WTC11 (cell line): Measurements from ENCODE around the gene SLC25A23. TPM values are rescaled to one million over a fixed set of nuclear protein-coding genes. Genes with fewer than 3 reads are reported as not detected.

Experiments
- ATAC-seq: fragments of 200-7000 bp; cut with Tn5 transposase; 2 replicates; pipeline ENCODE4 v1.10.0; 2021; ENCODE audit warnings: mild to moderate bottlenecking, moderate library complexity
- CTCF ChIA-PET: fragments of 300-600 bp; sonication (Branson Sonifier 250); formaldehyde crosslinking; loops from one replicate; lab custom pipeline; 2021; ENCODE audit warnings: antibody characterized with exemption; lab: Charles Lee
- POLR2A ChIA-PET: fragments of 350-600 bp; sonication (Branson Sonifier 250); formaldehyde crosslinking; loops from one replicate; lab custom pipeline; 2021; ENCODE audit warnings: antibody characterized with exemption; lab: Charles Lee
- DNase-seq: peaks from one replicate; pipeline ENCODE4 v3.0.0; 2021; ENCODE audit warnings: low spot score
- H3K27ac Mint-ChIP-seq: 2 replicates; pipeline ENCODE4 v1.8.0; 2021; ENCODE audit warnings: mixed read lengths
- H3K27me3 Mint-ChIP-seq: 2 replicates; pipeline ENCODE4 v1.8.0; 2021; ENCODE audit warnings: low read depth, mild to moderate bottlenecking, moderate library complexity, mixed read lengths
- H3K36me3 Mint-ChIP-seq: 2 replicates; pipeline ENCODE4 v1.8.0; 2021; ENCODE audit warnings: mixed read lengths
- H3K4me1 Mint-ChIP-seq: 2 replicates; pipeline ENCODE4 v1.8.0; 2022; ENCODE audit warnings: mixed read lengths
- H3K4me3 Mint-ChIP-seq: 2 replicates; pipeline ENCODE4 v1.8.0; 2021; ENCODE audit warnings: mild to moderate bottlenecking, moderate library complexity, mixed read lengths
- H3K9me3 Mint-ChIP-seq: 2 replicates; pipeline ENCODE4 v1.8.0; 2021; ENCODE audit warnings: mixed read lengths
- FOXK1 ChIP-seq: sonication (generic); formaldehyde crosslinking; IDR thresholded peaks from 2 replicates; pipeline ENCODE4 v1.8.0; 2022; ENCODE audit warnings: mild to moderate bottlenecking, moderate library complexity, missing genetic modification reagents
- GABPB1 ChIP-seq: sonication (generic); formaldehyde crosslinking; IDR thresholded peaks from 2 replicates; pipeline ENCODE4 v1.8.1; 2023; ENCODE audit warnings: mild to moderate bottlenecking, missing genetic modification reagents
- GTF2I ChIP-seq: fragments of 250-450 bp; sonication (Bioruptor Pico); conservative IDR thresholded peaks from 2 replicates; pipeline ENCODE4 v1.4.0; 2021; ENCODE audit warnings: mild to moderate bottlenecking
- JUN ChIP-seq: sonication (generic); formaldehyde crosslinking; IDR thresholded peaks from 2 replicates; pipeline ENCODE4 v1.8.0; 2023; ENCODE audit warnings: mild to moderate bottlenecking, missing genetic modification reagents
- MXD4 ChIP-seq: fragments of 250-450 bp; sonication (Bioruptor Pico); IDR thresholded peaks from 2 replicates; pipeline ENCODE4 v1.8.0; 2021; ENCODE audit warnings: mild to moderate bottlenecking, moderate library complexity, borderline replicate concordance
- MYBL2 ChIP-seq: sonication (generic); formaldehyde crosslinking; IDR thresholded peaks from 2 replicates; pipeline ENCODE4 v1.8.1; 2023; ENCODE audit warnings: mild to moderate bottlenecking, moderate library complexity, missing genetic modification reagents
- NFE2L1 ChIP-seq: sonication (generic); formaldehyde crosslinking; IDR thresholded peaks from 2 replicates; pipeline ENCODE4 v1.8.1; 2023; ENCODE audit warnings: missing genetic modification reagents
- SP1 ChIP-seq: sonication (generic); formaldehyde crosslinking; conservative IDR thresholded peaks from 2 replicates; pipeline ENCODE4 v1.8.1; 2022; ENCODE audit warnings: missing genetic modification reagents
- TEAD1 ChIP-seq: sonication (generic); formaldehyde crosslinking; IDR thresholded peaks from 2 replicates; pipeline ENCODE4 v1.8.0; 2022; ENCODE audit warnings: mild to moderate bottlenecking, missing genetic modification reagents
- ZNF121 ChIP-seq: sonication (generic); formaldehyde crosslinking; IDR thresholded peaks from 2 replicates; pipeline ENCODE4 v1.8.0; 2023; ENCODE audit warnings: missing genetic modification reagents
- ZNF138 ChIP-seq: sonication (generic); formaldehyde crosslinking; conservative IDR thresholded peaks from 2 replicates; pipeline ENCODE4 v1.8.1; 2022; ENCODE audit warnings: mild to moderate bottlenecking, moderate library complexity, missing genetic modification reagents
- ZNF263 ChIP-seq: sonication (generic); formaldehyde crosslinking; IDR thresholded peaks from 2 replicates; pipeline ENCODE4 v1.8.1; 2022; ENCODE audit warnings: low read depth, mild to moderate bottlenecking, moderate library complexity, missing genetic modification reagents
- ZNF416 ChIP-seq: fragments of 250-450 bp; sonication (Bioruptor Pico); IDR thresholded peaks from 2 replicates; pipeline ENCODE4 v1.9.0; 2021; ENCODE audit warnings: mild to moderate bottlenecking, inconsistent platforms
- ZNF671 ChIP-seq: fragments of 250-450 bp; sonication (Bioruptor Pico); IDR thresholded peaks from 2 replicates; pipeline ENCODE4 v1.8.0; 2021; ENCODE audit warnings: mild to moderate bottlenecking
- total RNA-seq: library from RNA; stranded (reverse); gene quantifications from 3 replicates; pipeline ENCODE4 v1.2.3, GENCODE V29; 2021
- TF ChIP-seq, protein P1 (sequence below): fragments of 250-450 bp; sonication (Bioruptor Pico); IDR thresholded peaks from 2 replicates; pipeline ENCODE4 v1.9.0; 2021; ENCODE audit warnings: moderate library complexity, mild to moderate bottlenecking, inconsistent platforms, borderline replicate concordance
- TF ChIP-seq, protein P2 (sequence below): sonication (generic); formaldehyde crosslinking; IDR thresholded peaks from 2 replicates; pipeline ENCODE4 v1.8.0; 2022; ENCODE audit warnings: mild to moderate bottlenecking, missing genetic modification reagents
- TF ChIP-seq, protein P3 (sequence below): sonication (generic); formaldehyde crosslinking; IDR thresholded peaks from 2 replicates; pipeline ENCODE4 v1.8.1; 2022; ENCODE audit warnings: missing genetic modification reagents, borderline replicate concordance
- TF ChIP-seq, protein P4 (sequence below): sonication (generic); formaldehyde crosslinking; IDR thresholded peaks from 2 replicates; pipeline ENCODE4 v1.8.0; 2023; ENCODE audit warnings: missing genetic modification reagents
- TF ChIP-seq, protein P5 (sequence below): sonication (generic); formaldehyde crosslinking; IDR thresholded peaks from 2 replicates; pipeline ENCODE4 v1.8.0; 2022; ENCODE audit warnings: mild to moderate bottlenecking, missing genetic modification reagents
- TF ChIP-seq, protein P6 (sequence below): sonication (generic); formaldehyde crosslinking; IDR thresholded peaks from 2 replicates; pipeline ENCODE4 v1.8.1; 2023; ENCODE audit warnings: mild to moderate bottlenecking, missing genetic modification reagents, borderline replicate concordance
- TF ChIP-seq, protein P7 (sequence below): fragments of 250-450 bp; sonication (Bioruptor Pico); IDR thresholded peaks from 2 replicates; pipeline ENCODE4 v1.8.0; 2021; ENCODE audit warnings: mild to moderate bottlenecking

The SLC25A23 gene
- total RNA-seq, 1 experiment from 2014 or later = 63.6 TPM

DNA sequence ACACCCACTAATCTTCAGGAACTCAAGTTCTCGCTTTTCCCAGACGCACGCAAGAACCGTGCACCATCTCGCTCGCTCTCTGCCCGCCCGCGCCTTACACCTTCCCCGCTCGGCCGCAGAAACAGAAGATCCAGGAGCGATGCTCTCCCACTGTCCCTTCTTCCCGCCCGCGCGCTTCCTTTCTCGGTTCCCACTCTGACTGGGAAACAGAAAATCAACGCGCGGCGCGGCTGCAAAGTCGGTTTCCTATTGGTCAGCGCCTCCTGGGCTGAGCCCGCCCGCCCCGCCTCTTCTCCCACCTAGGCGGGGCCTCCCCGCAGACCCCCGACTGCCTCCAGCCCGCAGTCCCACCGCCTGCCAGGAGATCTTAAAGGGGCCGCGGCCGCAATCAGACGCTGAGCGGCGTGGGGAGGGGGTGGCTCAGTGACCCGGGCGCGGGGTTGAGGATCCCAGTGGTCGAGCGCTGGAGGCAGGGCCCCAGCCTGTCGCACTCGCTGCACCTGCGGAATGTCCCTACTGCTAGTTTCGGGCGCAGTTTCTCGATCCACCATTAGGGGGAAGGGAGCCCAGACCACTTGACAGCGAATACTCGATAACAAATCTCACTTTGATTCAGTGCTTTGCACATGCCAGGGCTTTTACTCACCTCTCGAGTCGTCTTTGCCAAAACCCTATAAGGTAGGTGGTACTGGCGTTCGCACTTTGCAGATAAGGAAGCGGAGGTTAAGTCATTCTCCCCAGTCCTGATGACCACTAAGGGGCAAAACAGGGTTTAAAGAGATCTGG is 700 bp upstream of the SLC25A23 start (continued):
- TF ChIP-seq SP1 (CRISPR knock-in tag) = peak; percentile 79
- TF ChIP-seq, protein P1, sequence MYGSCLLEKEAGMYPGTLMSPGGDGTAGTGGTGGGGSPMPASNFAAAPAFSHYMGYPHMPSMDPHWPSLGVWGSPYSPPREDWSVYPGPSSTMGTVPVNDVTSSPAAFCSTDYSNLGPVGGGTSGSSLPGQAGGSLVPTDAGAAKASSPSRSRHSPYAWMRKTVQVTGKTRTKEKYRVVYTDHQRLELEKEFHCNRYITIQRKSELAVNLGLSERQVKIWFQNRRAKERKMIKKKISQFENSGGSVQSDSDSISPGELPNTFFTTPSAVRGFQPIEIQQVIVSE = no peak
- TF ChIP-seq GABPB1 (CRISPR knock-in tag) = 0 out of 2 replicates have a peak, but pooled peaks have one; percentile 11
- 0 out of 2 replicates have a peak, but pooled peaks have one; percentile 49 for TF ChIP-seq NFE2L1 (CRISPR knock-in tag)
- TF ChIP-seq, protein P2, sequence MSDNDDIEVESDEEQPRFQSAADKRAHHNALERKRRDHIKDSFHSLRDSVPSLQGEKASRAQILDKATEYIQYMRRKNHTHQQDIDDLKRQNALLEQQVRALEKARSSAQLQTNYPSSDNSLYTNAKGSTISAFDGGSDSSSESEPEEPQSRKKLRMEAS (CRISPR knock-in tag) = peak; percentile 74
- 0 out of 2 replicates have a peak, but pooled peaks have one; percentile 38 for TF ChIP-seq MYBL2 (CRISPR knock-in tag)
- TF ChIP-seq, protein P3, sequence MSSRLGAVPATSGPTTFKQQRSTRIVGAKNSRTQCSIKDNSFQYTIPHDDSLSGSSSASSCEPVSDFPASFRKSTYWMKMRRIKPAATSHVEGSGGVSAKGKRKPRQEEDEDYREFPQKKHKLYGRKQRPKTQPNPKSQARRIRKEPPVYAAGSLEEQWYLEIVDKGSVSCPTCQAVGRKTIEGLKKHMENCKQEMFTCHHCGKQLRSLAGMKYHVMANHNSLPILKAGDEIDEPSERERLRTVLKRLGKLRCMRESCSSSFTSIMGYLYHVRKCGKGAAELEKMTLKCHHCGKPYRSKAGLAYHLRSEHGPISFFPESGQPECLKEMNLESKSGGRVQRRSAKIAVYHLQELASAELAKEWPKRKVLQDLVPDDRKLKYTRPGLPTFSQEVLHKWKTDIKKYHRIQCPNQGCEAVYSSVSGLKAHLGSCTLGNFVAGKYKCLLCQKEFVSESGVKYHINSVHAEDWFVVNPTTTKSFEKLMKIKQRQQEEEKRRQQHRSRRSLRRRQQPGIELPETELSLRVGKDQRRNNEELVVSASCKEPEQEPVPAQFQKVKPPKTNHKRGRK (CRISPR knock-in tag) = no peak
- peak; percentile 64; the same call in 1 of the 2 replicates for TF ChIP-seq TEAD1 (CRISPR knock-in tag)
- no peak for TF ChIP-seq JUN (CRISPR knock-in tag)

DNA sequence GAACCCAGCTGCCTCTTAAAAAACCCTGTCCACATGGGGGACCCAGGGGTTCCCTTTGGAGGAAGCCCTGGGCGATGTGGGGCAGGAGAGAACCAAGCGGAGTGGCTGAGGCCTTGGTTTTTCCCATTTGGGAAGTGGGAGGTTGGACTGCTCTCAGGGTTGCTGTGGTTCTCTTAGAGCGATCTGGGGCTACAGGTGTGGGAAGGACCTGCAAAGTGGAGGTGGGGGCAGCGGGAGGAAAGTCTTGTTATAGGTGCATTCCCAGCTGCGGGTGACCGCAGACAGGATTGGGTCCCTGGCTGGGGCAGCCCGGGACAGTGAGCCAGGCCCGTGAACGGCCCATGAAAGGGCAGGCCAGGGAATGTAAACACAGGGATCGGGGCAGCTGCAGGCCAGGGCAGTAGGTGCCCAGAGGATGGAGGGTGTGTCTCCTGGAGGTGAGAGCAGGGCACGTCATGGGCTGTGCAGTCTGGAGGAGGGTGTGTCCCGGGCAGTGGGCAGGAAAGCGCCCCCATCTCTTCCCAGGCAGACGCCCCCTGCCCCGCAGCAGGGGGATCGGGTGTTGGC is 814 bp downstream of the SLC25A23 start:
- H3K4me1 Mint-ChIP-seq = peaks cover 12% of the 10 kb centered on the region
- TF ChIP-seq, protein P4, sequence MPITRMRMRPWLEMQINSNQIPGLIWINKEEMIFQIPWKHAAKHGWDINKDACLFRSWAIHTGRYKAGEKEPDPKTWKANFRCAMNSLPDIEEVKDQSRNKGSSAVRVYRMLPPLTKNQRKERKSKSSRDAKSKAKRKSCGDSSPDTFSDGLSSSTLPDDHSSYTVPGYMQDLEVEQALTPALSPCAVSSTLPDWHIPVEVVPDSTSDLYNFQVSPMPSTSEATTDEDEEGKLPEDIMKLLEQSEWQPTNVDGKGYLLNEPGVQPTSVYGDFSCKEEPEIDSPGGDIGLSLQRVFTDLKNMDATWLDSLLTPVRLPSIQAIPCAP = no peak
- TF ChIP-seq ZNF121 (CRISPR knock-in tag) (peak; percentile 100), FOXK1 (peak; percentile 51; the same call in 1 of the 2 replicates), ZNF138 (CRISPR knock-in tag) (no peak), GTF2I (CRISPR knock-in tag) (peak; percentile 80; the same call in 1 of the 2 replicates), ZNF671 (CRISPR knock-in tag) (no peak)
- TF ChIP-seq, protein P5, sequence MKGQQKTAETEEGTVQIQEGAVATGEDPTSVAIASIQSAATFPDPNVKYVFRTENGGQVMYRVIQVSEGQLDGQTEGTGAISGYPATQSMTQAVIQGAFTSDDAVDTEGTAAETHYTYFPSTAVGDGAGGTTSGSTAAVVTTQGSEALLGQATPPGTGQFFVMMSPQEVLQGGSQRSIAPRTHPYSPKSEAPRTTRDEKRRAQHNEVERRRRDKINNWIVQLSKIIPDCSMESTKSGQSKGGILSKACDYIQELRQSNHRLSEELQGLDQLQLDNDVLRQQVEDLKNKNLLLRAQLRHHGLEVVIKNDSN = no peak
- ATAC-seq = no peak
- ChIA-PET POLR2A (interaction anchor here (1.6 kb wide), 1 partner anchor 18 kb away, joined by 7 read pairs; no protein-coding TSS in a partner anchor), CTCF (interaction anchor here (1.3 to 1.9 kb wide), 2 partner anchors 17 to 34 kb away, joined by 4 to 10 read pairs; partner anchors contain the start of gene KHSRP)
- H3K36me3 Mint-ChIP-seq = peaks cover 25% of the 10 kb centered on the region
- H3K4me3 Mint-ChIP-seq = peak overlapping the region; percentile 89
- peak; percentile 21 for DNase-seq
- 0 out of 2 replicates have a peak overlapping the region, but pooled peaks have one; percentile 25 for H3K27ac Mint-ChIP-seq
- H3K9me3 Mint-ChIP-seq = peaks cover 9% of the 10 kb centered on the region
- peaks cover 13% of the 10 kb centered on the region for H3K27me3 Mint-ChIP-seq

DNA sequence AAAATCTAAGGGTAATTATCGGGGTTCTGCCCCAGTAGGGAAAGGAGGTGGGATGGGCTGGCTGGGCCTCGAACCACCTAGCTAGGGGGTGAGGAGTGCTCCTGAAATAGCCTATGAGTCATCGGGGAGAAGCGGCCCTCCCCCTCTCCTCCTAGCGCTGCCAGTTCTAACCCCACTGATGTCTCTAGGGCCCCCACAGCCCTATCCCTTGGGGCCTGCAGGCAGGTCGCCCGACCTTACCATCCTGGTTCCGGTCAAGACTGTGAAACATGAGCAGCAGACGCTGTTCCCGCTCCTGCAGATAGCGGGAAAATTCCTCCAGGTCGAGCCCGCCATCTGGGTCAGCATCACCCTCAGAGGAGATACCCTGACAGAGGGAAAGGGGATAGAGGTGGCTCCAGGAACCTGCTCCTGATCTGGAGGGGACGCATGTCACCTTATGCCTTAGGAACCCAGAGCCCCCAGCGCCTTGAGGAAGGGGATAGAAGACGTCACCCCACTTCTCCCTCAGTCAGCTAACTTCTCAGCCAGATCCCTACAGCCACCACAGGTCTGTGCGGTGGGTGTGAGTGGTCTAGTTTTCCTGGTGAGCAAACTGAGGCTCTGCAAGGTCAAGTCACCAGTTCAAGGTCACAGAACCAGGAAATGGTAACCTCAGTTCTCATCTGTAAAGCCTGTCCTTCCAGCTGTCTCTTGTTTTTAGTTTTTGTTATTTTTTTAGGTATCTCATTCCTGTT is 1.5 kb downstream of the SLC25A23 start:
- H3K27me3 Mint-ChIP-seq = peaks cover 12% of the 10 kb centered on the region
- peaks cover 31% of the 10 kb centered on the region for H3K36me3 Mint-ChIP-seq
- ChIA-PET CTCF (interaction anchor here (1.9 kb wide), 1 partner anchor 33 kb away, joined by 4 read pairs; the partner anchor contains the start of gene KHSRP), POLR2A (interaction anchor here (1.6 kb wide), 1 partner anchor 18 kb away, joined by 7 read pairs; no protein-coding TSS in a partner anchor)
- DNase-seq = no peak
- no peak for ATAC-seq
- peak overlapping the region; percentile 89 for H3K4me3 Mint-ChIP-seq
- H3K9me3 Mint-ChIP-seq = peaks cover 13% of the 10 kb centered on the region
- no peak overlapping the region for H3K27ac Mint-ChIP-seq
- peaks cover 11% of the 10 kb centered on the region for H3K4me1 Mint-ChIP-seq
- TF ChIP-seq NFE2L1 (CRISPR knock-in tag) (no peak), ZNF416 (CRISPR knock-in tag) (no peak), ZNF263 (CRISPR knock-in tag) (no peak), MXD4 (CRISPR knock-in tag) (no peak)
- TF ChIP-seq, protein P6, sequence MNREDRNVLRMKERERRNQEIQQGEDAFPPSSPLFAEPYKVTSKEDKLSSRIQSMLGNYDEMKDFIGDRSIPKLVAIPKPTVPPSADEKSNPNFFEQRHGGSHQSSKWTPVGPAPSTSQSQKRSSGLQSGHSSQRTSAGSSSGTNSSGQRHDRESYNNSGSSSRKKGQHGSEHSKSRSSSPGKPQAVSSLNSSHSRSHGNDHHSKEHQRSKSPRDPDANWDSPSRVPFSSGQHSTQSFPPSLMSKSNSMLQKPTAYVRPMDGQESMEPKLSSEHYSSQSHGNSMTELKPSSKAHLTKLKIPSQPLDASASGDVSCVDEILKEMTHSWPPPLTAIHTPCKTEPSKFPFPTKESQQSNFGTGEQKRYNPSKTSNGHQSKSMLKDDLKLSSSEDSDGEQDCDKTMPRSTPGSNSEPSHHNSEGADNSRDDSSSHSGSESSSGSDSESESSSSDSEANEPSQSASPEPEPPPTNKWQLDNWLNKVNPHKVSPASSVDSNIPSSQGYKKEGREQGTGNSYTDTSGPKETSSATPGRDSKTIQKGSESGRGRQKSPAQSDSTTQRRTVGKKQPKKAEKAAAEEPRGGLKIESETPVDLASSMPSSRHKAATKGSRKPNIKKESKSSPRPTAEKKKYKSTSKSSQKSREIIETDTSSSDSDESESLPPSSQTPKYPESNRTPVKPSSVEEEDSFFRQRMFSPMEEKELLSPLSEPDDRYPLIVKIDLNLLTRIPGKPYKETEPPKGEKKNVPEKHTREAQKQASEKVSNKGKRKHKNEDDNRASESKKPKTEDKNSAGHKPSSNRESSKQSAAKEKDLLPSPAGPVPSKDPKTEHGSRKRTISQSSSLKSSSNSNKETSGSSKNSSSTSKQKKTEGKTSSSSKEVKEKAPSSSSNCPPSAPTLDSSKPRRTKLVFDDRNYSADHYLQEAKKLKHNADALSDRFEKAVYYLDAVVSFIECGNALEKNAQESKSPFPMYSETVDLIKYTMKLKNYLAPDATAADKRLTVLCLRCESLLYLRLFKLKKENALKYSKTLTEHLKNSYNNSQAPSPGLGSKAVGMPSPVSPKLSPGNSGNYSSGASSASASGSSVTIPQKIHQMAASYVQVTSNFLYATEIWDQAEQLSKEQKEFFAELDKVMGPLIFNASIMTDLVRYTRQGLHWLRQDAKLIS = no peak
- TF ChIP-seq, protein P7, sequence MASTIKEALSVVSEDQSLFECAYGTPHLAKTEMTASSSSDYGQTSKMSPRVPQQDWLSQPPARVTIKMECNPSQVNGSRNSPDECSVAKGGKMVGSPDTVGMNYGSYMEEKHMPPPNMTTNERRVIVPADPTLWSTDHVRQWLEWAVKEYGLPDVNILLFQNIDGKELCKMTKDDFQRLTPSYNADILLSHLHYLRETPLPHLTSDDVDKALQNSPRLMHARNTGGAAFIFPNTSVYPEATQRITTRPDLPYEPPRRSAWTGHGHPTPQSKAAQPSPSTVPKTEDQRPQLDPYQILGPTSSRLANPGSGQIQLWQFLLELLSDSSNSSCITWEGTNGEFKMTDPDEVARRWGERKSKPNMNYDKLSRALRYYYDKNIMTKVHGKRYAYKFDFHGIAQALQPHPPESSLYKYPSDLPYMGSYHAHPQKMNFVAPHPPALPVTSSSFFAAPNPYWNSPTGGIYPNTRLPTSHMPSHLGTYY (CRISPR knock-in tag) = no peak
